ENCODE results near the gene SEC23B. TPM values are rescaled to one million over a fixed set of nuclear protein-coding genes. Genes with fewer than 3 reads are reported as not detected.

SEC23B gene
- total RNA-seq: 110 and 113 TPM in 2 replicates

- Mint-ChIP-seq H3K4me1 (ENCODE audit: low read depth) (peaks cover 44% of the 10 kb centered on the region), H3K36me3 (ENCODE audit: low read depth) (peaks cover 23% of the 10 kb centered on the region), H3K9me3 (no peaks in the 10 kb centered on the region), H3K27me3 (ENCODE audit: insufficient read depth) (peaks cover 2% of the 10 kb centered on the region), H3K4me3 (peak within 1 kb of the TSS; percentile 99), H3K27ac (peak within 1 kb of the TSS; percentile 100)
- DNase-seq (ENCODE audit: low spot score): peak; percentile 97
- intact Hi-C loops (cut with micrococcal nuclease): loop anchor here (1.0 to 10.0 kb wide), 14 partner anchors 10 to 1933 kb away; partner anchors contain the start of genes CFAP61, CRNKL1, DZANK1 and KAT14
Observed at GRCh38 chr20:18507218-18508191, at the start of gene SEC23B. TSS of gene SEC23B (plus strand) at chr20:18507940. CDS start at chr20:18510836, 2,896 bp downstream.

- intact Hi-C loops (cut with micrococcal nuclease): no loop called here
- H3K4me1 Mint-ChIP-seq (ENCODE audit: low read depth): peaks cover 31% of the 10 kb centered on the region
Observed at GRCh38 chr20:18465536-18466200, 42.1 kb upstream of the SEC23B start.

GRCh38 chr20:18466574-18466893 lies 41.2 kb upstream of the SEC23B start:
- Mint-ChIP-seq H3K27me3 (ENCODE audit: insufficient read depth) (no peaks in the 10 kb centered on the region), H3K36me3 (ENCODE audit: low read depth) (peaks cover 8% of the 10 kb centered on the region), H3K4me3 (peak overlapping the region; percentile 99), H3K27ac (peak overlapping the region; percentile 92), H3K9me3 (no peaks in the 10 kb centered on the region), H3K4me1 (ENCODE audit: low read depth) (peaks cover 31% of the 10 kb centered on the region)
- no peak for DNase-seq (ENCODE audit: low spot score)
- intact Hi-C loops (cut with micrococcal nuclease): no loop called here

More at GRCh38 chr20:18465536-18466200, 42.1 kb upstream of the SEC23B start:
- DNase-seq (ENCODE audit: low spot score): no peak
- peak overlapping the region; percentile 99 for H3K4me3 Mint-ChIP-seq
- peaks cover 5% of the 10 kb centered on the region for H3K36me3 Mint-ChIP-seq (ENCODE audit: low read depth)
- no peaks in the 10 kb centered on the region for H3K9me3 Mint-ChIP-seq
- no peaks in the 10 kb centered on the region for H3K27me3 Mint-ChIP-seq (ENCODE audit: insufficient read depth)
- H3K27ac Mint-ChIP-seq: no peak overlapping the region

GRCh38 chr20:18466894-18467730 lies 40.6 kb upstream of the SEC23B start, which contains the start of the genes DZANK1 and POLR3F:
TSS of gene DZANK1 (minus strand) at chr20:18467030. CDS start at chr20:18465358, 1,672 bp downstream.
TSS of gene POLR3F (plus strand) at chr20:18467390. CDS start at chr20:18467507, 117 bp downstream.
- Mint-ChIP-seq H3K9me3 (no peaks in the 10 kb centered on the region), H3K4me3 (peak within 1 kb of the TSS; percentile 99), H3K4me1 (ENCODE audit: low read depth) (peaks cover 31% of the 10 kb centered on the region), H3K36me3 (ENCODE audit: low read depth) (peaks cover 8% of the 10 kb centered on the region), H3K27me3 (ENCODE audit: insufficient read depth) (no peaks in the 10 kb centered on the region), H3K27ac (peak within 1 kb of the TSS; percentile 92)
- intact Hi-C loops (cut with micrococcal nuclease): loop anchor here (1.0 kb wide), 10 partner anchors 30 to 785 kb away; partner anchors contain the start of genes KAT14, MGME1, PET117 and RBBP9
- peak; percentile 90 for DNase-seq (ENCODE audit: low spot score)

- DNase-seq (ENCODE audit: low spot score): no peak
- Mint-ChIP-seq H3K4me1 (ENCODE audit: low read depth) (no peaks in the 10 kb centered on the region), H3K27ac (no peak overlapping the region), H3K4me3 (no peak overlapping the region), H3K27me3 (ENCODE audit: insufficient read depth) (no peaks in the 10 kb centered on the region), H3K9me3 (no peaks in the 10 kb centered on the region), H3K36me3 (ENCODE audit: low read depth) (peaks cover 28% of the 10 kb centered on the region)
- intact Hi-C loops (cut with micrococcal nuclease): no loop called here
Observed at GRCh38 chr20:18477218-18477617, 30.5 kb upstream of the SEC23B start.

- H3K27ac Mint-ChIP-seq: no peak overlapping the region
- H3K4me3 Mint-ChIP-seq: no peak overlapping the region
- peaks cover 28% of the 10 kb centered on the region for H3K36me3 Mint-ChIP-seq (ENCODE audit: low read depth)
Observed at GRCh38 chr20:18477821-18478220, 29.9 kb upstream of the SEC23B start.

GRCh38 chr20:18481596-18481995 lies 26.1 kb upstream of the SEC23B start:
- H3K4me3 Mint-ChIP-seq: no peak overlapping the region
- DNase-seq (ENCODE audit: low spot score): no peak
- intact Hi-C loops (cut with micrococcal nuclease): no loop called here
- H3K27ac Mint-ChIP-seq: no peak overlapping the region
- no peaks in the 10 kb centered on the region for H3K9me3 Mint-ChIP-seq
- peaks cover 20% of the 10 kb centered on the region for H3K36me3 Mint-ChIP-seq (ENCODE audit: low read depth)
- no peaks in the 10 kb centered on the region for H3K4me1 Mint-ChIP-seq (ENCODE audit: low read depth)
- H3K27me3 Mint-ChIP-seq (ENCODE audit: insufficient read depth): no peaks in the 10 kb centered on the region

More at GRCh38 chr20:18477821-18478220, 29.9 kb upstream of the SEC23B start:
- no peak for DNase-seq (ENCODE audit: low spot score)
- intact Hi-C loops (cut with micrococcal nuclease): no loop called here
- Mint-ChIP-seq H3K27me3 (ENCODE audit: insufficient read depth) (no peaks in the 10 kb centered on the region), H3K9me3 (no peaks in the 10 kb centered on the region), H3K4me1 (ENCODE audit: low read depth) (no peaks in the 10 kb centered on the region)

GRCh38 chr20:18488301-18488700 lies 19.4 kb upstream of the SEC23B start:
- Mint-ChIP-seq H3K4me3 (no peak overlapping the region), H3K27me3 (ENCODE audit: insufficient read depth) (no peaks in the 10 kb centered on the region), H3K36me3 (ENCODE audit: low read depth) (peaks cover 37% of the 10 kb centered on the region), H3K4me1 (ENCODE audit: low read depth) (no peaks in the 10 kb centered on the region), H3K9me3 (no peaks in the 10 kb centered on the region), H3K27ac (no peak overlapping the region)
- intact Hi-C loops (cut with micrococcal nuclease): no loop called here
- DNase-seq (ENCODE audit: low spot score): no peak

GRCh38 chr20:18496042-18496441 lies 11.7 kb upstream of the SEC23B start:
- DNase-seq (ENCODE audit: low spot score): no peak
- Mint-ChIP-seq H3K27me3 (ENCODE audit: insufficient read depth) (no peaks in the 10 kb centered on the region), H3K4me3 (peak overlapping the region; percentile 91), H3K4me1 (ENCODE audit: low read depth) (peaks cover 12% of the 10 kb centered on the region), H3K36me3 (ENCODE audit: low read depth) (peaks cover 12% of the 10 kb centered on the region), H3K27ac (peak overlapping the region; percentile 53), H3K9me3 (no peaks in the 10 kb centered on the region)
- intact Hi-C loops (cut with micrococcal nuclease): loop anchor here (2.0 kb wide), 3 partner anchors 83 to 207 kb away; partner anchors contain the start of gene ZNF133

- Mint-ChIP-seq H3K4me3 (peak within 1 kb of the TSS; percentile 91), H3K9me3 (no peaks in the 10 kb centered on the region), H3K27ac (peak within 1 kb of the TSS; percentile 64), H3K27me3 (ENCODE audit: insufficient read depth) (no peaks in the 10 kb centered on the region), H3K36me3 (ENCODE audit: low read depth) (peaks cover 8% of the 10 kb centered on the region), H3K4me1 (ENCODE audit: low read depth) (peaks cover 16% of the 10 kb centered on the region)
- intact Hi-C loops (cut with micrococcal nuclease): loop anchor here (1.0 to 2.0 kb wide), 6 partner anchors 10 to 208 kb away; partner anchors contain the start of genes DZANK1, POLR3F, SEC23B and SMIM26
- peak; percentile 70 for DNase-seq (ENCODE audit: low spot score)
Observed at GRCh38 chr20:18496740-18497592, 10.8 kb upstream of the SEC23B start, which contains the start of gene RBBP9. TSS of gene RBBP9 (minus strand) at chr20:18497225. CDS start at chr20:18497167, 58 bp downstream.

- H3K27ac Mint-ChIP-seq: peak overlapping the region; percentile 64
- DNase-seq (ENCODE audit: low spot score): no peak
- no peaks in the 10 kb centered on the region for H3K27me3 Mint-ChIP-seq (ENCODE audit: insufficient read depth)
- H3K9me3 Mint-ChIP-seq: no peaks in the 10 kb centered on the region
- intact Hi-C loops (cut with micrococcal nuclease): loop anchor here (1.0 to 2.0 kb wide), 6 partner anchors 10 to 209 kb away; partner anchors contain the start of genes DZANK1, POLR3F, SEC23B and SMIM26
- H3K4me3 Mint-ChIP-seq: peak overlapping the region; percentile 91
- peaks cover 8% of the 10 kb centered on the region for H3K36me3 Mint-ChIP-seq (ENCODE audit: low read depth)
- H3K4me1 Mint-ChIP-seq (ENCODE audit: low read depth): peaks cover 19% of the 10 kb centered on the region
Observed at GRCh38 chr20:18497603-18498002, 10.1 kb upstream of the SEC23B start.
